Ammon's horn (tissue), 1 donor: ENCODE measurements around the gene MTURN.

Experiments
- DNase-seq: peaks from one replicate; pipeline ENCODE4 v3.0.0-alpha.2; 2016; ENCODE audit warnings: low spot score

MTURN gene

DNA sequence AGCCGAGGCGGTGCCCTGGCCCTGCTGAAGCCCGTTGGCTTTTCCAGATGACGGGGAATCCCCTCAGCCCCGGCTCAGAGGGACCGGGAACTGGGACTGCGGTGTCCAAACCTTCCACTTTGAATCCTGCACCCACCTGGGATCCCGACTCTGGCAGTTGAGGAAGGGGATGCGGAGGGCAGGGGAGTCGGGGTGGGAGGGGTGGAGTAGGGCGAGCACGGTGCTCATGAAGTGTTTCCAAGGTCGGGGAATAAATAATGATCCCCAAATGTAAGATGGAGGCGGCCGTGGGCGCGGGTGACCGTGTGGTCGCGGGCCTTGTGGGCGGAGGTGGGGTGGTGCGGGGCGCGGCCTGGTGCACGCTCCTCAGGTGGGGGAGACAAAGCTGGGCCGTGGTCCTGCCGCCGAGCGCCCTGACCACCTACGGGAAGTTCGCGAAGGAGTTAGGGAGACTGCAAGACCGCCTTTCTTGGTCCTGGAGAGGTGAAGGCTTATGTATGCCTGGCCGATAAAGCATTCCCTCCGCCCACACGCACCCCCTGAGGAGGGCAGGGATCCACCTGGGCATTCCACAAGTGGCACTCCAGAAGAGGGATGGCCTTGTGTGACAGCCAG is 1.4 kb downstream of the MTURN start:
- DNase-seq: no peak

DNA sequence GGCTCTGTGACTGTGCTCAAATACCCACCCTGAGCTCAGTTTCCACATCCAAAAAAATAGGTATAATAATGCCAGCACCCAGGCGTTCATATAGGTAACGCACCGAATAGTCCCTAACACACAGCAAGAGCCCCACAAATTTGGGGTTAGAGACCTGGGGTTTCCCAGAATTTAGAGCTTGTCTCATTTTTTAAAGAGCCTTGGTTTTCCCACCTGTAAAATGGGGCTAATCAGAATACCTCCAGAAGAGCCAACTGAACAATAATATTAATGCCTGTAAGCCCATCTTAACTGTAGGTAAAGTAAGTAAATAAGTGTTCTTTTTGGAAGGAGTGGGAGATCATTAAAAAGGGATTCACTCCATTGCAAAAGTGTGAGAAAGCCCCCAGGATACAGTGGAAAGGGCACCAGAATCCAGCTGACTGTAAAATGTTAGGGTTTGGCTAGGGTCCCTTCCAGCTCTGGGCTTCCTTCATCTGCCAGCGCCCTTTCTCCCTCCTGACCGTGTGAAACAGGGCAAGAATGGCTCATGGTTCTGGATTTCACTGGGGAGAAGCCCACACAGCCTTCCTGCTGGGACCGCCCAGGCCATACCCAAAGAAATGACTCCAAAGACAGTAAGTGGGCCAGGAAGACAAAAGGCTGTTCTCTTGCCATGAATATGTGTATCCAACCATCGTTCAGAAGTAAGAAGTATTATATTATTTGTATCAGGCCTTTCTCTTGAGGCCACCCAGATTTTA is 2.1 kb downstream of the MTURN start:
- no peak for DNase-seq

DNA sequence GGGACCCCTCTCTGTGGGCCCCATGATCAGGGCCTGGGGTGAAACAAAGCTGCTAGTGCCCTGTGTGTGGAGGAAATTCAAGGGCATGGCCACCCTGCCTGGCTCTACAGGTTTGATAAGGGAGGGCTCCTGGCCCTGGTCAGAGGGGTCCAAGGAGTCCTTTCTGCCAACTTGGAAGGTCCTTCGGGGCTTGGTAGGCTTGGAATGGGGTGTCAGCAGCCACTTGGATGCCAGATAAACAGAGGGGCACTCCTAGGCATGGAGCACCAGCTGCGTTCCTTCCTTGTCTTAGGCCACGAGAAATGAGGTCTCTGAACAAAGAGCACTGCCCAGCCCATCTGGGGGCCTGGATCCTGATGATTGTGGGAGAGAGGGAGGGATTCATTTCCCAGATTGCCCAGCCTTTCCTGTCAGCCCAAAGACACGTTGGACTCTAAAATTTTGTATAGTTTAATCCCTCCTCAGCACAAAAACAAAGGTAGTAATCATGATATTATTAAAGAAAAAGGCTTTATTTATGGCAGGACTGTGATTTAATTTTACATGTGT is 5.1 kb downstream of the MTURN start:
- no peak for DNase-seq

DNA sequence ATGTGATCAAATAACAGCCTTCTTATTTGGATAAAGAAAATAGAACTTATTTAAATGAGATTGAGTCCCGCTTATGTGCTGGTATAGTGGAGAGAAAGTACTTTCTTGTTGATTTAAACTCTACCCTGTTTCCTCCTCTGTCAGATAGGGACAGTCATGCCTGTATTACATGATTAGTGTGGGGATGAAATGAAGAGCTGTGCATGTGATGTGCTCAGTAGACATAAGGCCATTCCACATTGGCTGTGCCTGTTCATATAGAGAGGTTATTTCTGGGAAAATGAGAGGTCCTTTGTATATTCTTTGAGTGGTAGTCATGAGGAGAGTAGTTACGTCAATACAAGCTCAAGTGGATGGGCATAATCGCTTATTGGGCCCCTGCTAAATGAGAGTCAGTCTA is 5.7 kb downstream of the MTURN start:
- no peak for DNase-seq

DNA sequence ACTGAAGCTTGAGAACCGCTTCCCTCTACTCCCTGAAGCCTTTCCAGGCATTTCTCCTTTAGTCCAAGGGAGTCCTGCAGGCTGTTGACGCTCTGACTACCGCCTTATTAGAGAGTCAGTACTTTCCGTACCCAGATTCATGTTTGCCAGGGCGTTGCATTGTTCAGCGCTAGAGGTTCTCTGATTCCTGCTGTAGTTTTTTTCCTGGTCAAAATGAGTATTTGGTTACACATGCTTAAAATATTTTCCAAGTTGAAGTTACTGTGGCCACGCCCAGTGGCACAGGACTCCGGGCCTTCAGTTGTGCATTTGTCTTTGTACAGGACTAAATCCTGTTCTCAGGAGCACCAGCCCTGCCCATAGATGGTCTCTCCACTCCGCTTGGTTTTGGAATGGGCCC is 7.9 kb downstream of the MTURN start:
- DNase-seq: no peak

DNA sequence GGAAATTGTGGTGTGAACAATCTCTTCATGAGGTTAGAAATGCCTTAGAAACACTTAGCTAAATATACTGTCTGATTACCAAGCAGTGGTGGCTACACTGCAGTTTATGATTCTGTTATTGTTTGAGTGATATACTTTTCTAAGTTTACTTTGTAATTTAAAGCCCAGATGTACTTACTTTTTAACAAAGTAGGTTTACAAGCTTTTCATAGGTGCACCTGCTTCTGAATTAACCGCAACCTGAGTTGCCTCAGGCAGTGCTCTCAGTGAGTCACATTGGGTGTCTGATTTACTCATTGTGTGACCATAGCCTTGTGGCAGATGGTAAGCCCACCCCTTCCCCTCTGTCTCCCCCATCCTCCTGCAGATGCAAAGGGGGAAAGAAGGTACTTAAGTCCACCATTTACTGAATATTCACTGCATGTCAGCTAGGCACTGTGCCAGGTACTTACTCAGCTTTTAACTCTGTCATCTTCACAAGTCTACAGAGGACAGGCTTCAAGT is 9.0 kb downstream of the MTURN start:
- no peak for DNase-seq

DNA sequence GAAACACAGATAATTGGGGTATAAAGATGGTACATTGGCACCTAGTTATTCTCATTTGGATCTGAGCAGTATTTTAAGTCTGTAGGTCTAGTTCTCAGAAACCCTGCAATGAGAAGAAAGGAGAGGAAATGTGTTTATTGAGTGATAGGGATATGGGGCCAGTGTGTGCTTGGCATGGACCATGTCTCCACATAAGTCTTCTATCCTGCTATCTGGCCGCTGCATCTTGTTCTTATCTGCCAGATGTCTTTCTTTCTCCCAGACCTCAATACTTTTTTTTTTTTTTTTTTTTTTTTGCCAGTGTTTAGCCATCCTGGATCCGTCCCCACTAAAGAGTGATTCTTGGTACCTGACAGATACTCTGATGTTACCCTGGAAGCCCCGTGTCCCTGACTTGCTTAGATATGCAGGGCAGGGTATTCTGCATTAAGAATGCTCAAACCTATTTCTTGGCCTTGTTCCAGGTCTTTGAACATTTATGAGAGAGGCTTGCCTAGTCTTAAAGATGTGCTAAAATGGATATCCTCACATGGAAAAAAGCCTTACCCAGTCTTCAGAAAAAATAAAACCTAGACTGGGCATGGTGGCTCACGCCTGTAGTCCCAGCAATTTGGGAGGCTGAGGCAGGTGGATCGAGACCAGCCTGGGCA is 10.0 kb downstream of the MTURN start:
- DNase-seq: no peak

DNA sequence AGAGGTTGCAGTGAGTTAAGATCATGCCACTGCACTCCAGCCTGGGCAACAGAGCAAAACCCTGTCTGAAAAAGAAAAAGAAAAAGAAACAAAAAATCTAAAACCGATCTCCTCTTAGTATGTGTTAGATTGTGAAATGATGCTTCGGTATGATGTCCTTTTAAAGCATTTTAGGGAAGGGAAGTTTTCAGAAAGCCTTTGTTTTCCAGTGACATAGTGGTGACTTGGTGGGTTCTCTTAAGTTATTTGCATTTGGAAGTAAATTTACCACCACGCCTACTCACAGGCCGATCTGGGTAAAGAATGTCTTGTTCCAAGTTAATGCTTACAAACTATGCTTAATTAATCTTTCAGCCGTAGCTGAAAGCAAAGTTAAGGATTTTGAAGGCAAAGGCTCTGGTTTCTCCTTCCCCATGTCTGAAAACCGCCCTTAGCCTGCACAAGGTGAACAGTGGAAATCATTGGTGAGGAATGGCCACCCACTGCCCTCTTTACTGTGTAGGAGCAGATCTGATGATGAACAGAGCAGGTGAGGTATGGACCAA is 10.7 kb downstream of the MTURN start:
- no peak for DNase-seq

DNA sequence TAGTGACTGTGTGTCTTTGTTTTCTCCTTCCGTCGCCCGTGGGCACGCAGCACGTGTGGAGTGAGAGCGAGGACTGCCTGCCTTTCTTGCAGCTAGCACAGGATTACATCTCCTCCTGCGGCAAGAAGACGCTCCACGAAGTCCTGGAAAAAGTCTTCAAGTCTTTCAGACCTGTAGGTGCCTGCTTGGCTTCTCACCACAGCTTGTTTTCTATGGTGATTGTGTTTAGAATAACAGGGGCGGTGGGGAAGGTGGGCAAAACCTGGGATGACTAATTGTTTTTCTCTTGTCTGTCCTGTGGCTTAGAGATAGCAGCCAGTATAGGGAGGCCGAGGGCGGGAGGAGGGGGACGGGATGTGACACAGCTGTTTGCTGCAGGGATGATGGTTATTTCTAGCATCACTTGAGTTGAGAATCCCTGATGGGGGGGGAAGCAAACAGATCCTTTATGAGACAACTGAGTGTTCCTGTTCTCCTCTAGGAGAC is 11.4 kb downstream of the MTURN start:
- DNase-seq: no peak

DNA sequence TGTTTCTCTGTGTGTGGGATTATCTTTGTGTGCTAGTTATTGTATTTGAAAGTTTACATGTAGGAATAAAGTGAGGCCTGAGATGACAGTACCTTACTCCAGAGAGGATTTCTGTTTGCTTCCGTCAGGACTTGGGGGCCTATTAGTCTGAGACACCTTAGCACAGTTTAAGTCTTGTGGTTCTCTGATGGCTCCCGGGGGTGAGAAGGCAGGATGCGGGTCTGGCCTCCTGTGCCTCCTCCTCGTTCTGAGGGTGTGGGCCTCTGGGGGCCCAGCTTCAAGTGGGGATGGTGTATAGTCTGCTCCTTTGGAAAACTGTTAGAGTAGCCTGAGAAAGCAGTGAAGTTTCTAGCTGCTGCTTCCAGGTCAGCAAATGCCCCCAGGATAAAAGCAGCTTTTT is 12.4 kb downstream of the MTURN start:
- DNase-seq: no peak

DNA sequence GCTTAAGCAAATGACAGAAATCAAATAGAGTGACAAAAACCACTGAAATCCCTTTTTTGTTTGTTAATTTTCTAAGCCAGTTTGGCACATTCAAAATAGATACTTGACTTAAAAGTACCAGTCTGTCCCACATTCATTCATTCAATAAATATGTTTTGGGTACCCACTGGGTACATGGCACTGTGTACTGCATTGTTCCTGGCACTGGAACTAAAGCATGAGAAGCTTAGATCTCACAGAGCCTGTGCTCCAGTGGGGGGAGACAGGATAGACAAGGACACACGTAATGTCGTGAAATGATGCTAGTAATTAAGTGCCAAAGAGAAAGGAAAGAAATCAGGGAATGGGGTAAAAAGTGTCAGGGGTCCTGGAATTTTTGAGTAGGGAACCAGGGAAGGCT is 13.0 kb downstream of the MTURN start:
- DNase-seq: peak; percentile 83

DNA sequence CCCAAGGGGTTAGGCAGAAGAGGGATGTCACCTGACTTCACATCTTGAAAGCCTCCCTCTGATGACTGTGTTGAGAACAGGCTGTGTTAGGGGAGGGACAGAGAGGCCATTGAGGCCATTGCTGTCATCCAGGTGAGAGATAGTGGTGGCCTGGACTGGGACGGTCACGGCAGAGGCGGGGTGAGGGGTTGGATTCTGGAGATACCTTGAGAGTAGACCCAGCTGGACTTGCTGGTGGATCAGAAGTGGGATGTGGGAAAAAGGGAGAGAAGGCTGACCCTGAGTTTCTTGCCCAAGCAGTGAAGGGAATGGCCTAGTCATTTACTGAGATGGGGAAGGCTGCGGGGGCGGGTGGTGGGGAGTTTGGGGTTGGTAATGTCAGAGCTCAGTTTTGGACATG is 13.6 kb downstream of the MTURN start:
- DNase-seq: no peak

DNA sequence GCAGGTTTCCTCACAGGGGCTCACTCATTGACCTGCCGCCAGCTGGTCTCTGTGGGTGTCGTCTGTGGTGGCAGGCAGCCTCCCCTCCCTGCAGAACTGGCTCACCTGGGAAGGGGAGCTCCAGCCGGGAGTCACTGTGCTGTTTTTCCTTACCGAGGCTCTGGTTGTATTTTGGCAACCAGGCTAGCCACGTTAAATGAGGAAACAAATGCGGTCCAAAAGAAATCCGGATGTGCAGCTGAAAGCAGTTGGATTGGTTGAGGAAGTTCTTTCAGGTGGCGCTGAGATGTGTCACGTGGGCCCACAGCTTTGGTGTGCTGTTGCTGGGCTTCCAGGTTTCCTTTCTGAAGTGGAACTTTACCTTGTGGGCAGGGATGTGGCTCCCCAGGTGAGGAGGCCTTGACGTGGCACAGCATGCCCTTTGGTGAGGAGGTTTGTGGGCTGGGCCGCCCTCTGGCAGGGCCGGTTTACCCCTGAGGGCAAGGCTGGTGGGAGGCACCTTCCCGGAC is 14.2 kb downstream of the MTURN start:
- no peak for DNase-seq

DNA sequence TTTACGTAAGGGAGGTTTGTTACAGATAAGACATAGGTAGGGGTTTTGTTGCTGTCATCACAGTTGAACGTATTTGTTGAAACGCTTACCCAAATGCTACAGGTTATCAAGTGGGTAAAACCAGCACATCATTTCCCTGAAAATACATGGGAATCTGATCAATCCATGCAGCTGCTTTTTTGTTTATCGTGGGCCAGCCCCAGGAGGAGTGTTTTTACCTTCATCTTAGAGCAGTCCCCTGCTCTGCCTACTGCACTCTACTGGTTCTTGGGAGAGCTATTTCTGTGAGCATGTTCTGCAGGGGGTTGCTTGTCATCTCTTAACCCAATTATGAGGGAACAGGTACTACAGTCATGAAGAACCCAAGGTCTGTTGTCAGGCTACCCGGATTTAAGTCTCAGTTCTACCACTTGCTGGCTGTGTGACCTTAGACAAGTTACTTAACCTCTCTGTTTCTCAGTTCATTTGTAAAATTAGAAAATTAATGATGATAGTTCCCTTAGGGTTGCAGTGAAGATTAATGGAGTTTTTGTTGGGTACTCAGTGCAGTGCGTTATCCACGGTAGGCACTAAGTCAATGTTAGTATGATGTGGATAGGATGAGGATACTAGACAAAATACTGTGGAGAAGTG is 15.0 kb downstream of the MTURN start:
- DNase-seq: no peak

DNA sequence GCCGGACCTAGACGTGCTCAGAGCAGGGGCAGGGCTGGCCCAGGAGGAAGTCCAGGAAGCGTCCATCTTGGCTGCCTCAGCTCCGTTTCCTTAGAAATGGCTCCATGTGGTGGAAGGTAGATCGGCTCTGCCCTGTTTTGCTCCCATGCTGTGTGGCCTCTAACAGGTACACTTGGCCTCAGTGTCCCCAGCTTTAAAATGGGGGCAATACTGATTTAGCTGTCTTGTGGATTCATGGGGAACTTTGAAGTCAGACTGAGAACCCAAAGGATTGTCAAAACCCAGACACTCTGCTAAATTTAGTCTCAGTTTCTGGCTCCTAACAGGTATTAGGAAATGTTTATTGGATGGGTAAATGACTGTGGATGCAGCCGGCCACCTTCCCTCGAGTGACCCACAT is 15.9 kb downstream of the MTURN start:
- DNase-seq: no peak

DNA sequence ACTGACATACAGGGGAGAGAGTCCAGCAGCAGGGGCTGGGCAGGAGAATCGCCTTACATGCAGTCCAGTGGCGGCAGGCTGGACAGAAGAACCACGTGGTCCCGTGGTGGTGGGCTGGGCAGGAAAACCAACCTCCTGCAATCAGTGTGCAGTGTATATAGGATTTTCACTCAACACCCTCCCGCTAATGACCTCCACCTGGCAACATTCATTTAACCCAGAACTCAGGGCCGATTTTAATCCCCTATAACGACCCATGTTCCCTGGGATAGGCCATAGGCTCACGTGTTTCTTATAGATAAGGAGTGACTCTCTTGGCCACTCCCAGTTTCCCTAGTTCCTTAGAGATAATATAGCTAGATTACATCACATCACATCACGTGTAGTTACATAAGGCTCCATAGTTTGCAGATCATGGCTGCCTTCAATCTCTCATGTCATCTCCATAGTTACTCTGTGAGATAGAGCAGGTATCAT is 19.4 kb downstream of the MTURN start:
- DNase-seq: no peak

DNA sequence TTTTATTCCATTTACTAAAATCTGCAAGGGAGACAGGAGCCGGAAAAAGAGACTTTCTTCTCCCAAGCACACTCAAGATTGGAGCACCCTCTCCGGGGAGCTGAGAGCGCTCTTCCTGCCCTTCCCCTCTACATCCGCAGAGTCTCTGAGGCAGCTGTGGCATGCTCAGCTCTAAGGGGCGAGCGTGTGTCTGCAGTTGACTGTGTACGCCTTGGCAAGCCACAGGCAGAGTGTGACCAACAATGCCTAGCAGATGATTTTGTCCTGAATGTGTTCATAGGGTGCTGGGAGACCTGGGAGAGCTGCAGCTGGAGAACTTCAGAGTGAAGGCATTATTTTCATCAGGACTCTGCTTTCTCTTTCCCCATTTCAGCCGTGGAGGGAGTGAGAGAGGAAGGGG is 20.7 kb downstream of the MTURN start:
- peak; percentile 72 for DNase-seq

DNA sequence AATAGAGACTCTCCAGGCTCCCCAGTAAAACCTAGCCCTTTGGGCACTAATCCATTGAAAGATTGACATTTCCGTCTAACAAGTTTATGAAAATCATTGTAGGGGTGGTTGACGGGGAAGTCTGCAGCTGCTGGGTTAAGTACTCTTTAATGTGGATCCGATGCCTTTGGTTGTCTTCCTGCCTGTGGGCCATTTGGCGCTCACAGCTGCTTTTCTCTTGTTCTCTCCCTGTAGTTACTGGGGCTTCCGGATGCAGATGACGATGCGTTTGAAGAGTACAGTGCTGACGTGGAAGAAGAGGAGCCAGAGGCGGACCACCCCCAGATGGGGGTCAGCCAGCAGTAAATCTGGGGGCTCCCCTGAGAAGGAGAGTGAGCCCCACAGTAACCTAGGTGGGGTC is 22.4 kb downstream of the MTURN start:
- DNase-seq: no peak

DNA sequence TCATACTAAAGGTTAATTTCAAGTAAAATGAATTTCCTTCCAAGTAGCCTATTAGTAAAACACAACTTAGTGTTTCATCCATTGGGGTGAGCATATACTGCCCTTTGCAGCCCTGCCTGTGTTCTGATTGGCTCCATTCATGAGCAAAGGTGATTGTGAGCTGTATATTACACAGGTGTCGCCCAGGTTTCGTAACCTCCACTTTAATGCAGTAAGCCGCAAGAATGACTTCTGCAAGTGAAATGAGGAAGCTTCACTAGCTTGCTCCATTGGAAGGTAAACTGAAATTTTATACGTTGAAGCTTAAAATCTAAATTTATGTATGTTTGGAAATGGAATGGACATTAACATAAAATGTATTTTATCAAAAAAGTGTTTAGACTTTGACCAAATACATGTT is 24.4 kb downstream of the MTURN start:
- DNase-seq: no peak

DNA sequence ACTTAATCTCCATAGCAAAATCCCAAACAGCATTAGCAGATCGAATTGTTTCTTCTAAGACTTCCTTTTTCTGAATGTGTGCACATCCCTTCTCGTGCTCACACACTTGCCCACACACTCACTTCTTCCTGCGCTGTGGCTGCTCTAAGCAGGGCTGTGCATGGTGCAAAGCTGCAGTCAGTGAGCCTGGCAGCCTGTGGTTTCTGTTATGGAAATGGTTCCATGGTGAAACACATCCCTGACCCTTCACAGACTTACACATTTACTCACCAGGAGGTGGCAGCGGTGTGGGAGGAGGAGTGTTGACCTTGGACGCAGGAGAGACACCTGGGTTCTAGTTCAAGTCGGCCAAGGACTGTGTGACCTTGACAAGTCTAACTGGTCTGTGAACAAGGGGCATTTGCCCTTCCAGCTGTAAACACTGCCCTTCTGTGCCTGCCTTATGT is 24.9 kb downstream of the MTURN start:
- DNase-seq: peak; percentile 77

DNA sequence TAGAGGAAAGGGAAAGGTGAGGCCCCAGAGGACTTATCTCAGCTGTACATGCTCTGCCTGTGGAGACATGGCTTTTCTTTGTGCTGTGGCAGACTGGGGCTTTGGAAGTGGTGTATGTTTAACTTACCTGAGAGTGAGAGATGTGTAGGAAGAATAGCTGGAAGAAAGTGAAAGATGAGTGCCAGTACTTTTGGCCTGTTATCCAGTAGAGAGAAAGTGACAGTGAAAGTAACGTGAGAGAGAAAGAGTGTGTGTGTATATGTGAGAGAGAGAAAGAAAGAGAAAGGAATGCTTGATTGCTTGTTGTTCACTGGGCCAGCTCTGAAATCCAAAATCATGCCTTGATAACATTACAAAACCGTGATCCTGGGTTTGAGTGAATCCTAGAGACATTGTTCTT is 25.5 kb downstream of the MTURN start:
- no peak for DNase-seq

DNA sequence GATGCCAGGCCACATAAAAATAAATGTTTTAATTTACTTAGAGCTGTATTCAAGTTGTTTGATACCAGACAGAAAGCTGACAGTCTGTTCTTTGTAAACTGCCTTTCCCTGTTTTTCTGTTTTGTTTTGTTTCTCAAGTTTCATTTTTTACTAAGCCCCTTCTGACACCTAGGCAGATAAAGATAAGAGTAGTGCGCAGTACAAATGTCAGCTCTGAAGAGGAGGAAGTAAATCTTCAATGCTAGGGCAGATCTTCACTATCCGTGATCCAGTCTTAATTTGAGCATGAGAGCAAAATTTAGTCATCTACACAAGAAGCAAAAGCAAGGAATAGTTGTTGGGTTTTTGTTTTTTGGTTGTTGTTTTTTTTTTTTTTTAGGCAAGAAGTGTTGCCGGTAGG is 27.3 kb downstream of the MTURN start:
- DNase-seq: no peak
